ENCODE data around the gene GMEB2.

The GMEB2 gene

DNA sequence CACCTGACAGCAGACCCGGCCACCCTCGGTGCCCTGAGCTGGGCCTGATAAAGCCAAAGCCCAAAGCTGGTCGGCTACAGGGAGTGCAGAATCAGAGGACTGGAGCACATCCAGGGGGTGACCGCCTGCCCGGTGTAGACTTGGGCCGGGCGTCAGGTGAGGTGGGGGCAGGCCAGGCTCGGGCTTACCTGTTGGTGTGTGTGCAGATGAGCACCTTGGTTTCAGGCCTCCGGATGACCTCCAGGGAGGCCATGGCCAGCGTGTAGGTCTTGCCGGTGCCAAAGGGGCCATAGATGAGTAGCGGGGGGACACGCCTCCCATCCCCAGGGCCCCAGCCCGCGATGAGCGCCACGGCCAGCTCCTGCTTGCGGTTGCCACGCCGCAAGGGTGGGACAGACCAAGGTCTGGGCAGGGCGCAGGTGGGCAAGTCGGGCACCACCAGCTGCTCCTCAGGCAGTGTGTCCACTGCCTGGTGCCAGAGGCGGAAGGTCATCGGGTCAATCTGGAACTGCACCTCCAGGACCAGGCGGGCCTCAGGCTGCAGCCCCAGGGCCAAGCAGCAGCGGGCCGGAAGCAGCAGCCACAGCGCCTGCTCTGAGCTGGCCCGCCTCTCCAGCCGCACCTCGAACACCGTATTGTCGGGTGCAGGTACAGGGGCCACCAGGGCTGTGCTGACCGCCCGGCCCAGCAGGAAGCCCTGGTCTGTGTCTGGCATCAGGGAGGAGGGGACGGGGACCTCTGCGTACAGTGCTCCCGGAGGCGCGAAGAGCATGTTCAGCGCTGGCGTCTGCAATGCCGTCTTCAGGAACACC is 58.5 kb downstream of the GMEB2 start:
- no peak for DNase-seq

DNA sequence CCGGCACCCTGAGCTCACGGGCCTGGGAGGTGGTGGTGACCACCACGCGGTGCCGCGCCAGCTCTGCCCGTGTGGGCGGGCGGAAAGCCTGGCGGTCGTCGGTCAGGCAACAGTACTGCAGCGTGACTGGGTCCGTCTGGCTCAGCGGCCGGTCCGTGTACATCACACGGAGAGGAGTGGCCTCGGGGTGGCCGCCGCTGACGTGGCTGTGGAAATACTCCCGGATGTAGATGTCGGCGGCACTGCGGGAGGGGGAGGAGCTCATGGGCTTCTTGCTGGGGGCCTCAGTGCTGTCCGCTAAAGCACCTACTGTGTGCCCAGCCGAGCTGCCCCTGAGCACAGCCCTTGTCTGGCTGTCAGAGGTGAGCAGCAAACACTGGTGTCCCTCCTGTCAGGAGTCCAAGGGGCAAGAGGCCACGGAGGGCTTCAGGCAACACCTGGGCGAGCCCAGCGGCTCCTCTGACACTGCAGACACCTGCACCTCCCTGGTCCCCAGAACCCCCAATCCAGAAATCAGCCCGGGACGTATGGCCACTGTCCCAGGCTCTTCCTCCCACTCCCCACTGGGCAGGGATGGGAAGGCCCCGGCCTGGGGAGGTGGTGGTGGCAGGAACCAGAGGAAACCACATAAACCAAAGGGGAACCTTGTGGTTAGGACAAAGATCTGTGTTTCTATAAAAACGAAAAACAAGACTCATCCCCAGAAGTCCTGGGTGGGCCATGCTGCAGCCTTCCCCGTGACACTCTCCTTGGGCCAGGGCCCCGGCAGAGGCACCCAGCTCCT is 59.3 kb downstream of the GMEB2 start:
- DNase-seq: peak; percentile 82

DNA sequence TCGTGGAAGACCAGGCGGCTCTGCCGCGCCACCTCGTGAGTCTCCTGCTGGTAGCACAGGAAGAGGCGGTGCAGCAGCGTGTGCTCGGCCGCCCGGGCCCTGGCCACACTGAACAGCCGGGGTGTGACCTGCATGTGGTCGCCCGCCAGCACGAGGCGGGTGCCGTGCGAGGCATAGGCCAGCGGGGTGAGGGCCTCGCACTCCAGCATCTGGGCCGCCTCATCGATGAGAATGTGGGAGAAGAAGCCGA is 59.8 kb downstream of the GMEB2 start:
- no peak for DNase-seq

DNA sequence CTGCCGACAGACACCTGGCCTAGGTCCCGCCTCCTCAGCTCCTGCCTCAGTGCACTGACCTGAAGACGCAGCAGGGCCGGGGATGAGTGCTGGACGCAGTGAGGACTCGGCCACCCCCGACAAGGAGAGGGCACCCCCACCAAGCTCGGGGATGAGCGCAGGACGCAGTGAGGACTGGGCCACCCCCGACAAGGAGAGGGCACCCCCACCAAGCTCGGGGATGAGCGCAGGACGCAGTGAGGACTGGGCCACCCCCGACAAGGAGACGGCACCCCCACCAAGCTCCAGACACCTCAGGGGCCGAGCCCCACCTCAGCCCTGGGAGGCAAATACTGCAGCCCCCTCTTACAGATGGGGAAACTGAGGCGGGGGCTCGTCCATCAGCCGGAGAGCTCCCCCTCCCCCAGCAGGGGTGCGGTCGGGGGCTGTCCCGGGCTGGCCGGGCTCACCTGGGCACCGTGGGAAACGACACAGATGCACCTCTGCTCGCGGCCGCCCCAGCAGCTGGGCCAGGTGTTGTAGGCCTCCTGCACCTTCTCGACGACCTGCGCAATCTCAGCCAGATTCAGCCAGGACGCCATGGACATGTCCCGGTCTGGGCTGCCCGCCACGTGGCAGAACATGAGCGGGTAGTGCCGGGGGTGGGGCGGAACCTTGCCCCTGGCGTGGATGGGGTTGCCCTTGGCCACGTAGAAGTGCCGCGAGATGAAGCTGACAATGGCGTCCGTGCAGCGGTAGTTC is 60.3 kb downstream of the GMEB2 start:
- DNase-seq: no peak

DNA sequence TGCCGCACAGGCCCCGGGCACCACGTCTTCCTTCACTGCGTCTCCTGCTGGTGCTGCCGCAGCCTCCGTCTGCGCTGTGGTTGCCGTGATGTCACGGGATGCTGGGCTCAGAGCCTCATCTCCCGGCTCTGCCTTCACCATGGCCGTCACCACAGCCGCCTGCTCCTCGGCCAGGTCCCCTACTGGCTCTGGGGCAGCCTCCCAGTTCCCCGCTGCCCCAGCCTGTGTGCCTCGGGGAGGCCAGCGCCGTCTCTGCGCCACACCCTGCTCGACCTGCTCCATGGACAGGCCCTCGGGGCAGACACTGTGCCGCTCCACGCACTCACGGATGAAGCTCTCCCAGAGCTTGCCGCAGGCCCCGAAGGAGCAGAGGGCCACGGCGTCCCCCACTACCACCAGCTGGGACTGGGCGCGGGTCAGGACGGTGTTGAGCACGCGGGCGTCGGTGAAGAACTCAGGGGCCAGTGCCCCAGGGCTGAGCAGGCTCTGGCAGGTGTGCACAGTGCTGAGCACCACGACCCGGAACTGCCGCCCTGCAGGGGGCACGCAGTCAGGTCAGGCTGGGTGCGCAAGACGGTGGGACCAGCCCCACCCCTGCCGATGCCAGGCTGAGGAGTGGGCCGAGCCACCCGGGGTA is 61.1 kb downstream of the GMEB2 start:
- no peak for DNase-seq

DNA sequence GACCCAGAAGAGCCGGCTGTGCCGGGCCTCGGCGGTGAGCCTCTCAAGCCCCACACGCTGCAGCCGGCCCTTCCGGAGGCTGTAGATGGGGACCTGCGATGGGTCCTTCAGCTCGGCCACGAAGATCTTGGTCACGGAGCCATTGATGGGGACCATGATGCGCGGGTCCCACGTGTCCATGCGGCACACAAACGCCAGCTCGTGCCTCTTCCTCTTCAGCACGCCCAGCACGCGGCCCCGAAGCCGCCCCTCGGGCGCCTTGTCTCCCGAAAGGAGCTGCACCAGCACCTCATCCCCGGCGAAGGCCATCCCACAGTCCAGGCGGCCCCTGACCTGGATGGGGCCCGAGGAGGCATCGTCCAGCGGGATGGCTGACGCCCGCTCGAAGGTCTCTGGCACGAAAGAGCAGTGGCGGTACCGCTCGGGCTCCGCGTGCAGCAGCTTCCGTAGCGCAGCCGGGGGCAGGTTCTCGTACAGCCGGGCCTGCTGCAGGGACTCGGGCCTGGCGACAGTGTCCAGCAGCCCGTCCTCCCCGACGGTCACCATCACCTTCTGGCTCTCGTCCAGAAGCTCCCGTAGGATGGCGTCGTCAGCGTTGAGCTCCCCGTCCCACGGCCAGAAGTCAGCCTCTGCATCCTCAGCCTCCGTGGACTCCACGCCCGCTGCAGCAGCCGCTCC is 61.7 kb downstream of the GMEB2 start:
- DNase-seq: no peak

DNA sequence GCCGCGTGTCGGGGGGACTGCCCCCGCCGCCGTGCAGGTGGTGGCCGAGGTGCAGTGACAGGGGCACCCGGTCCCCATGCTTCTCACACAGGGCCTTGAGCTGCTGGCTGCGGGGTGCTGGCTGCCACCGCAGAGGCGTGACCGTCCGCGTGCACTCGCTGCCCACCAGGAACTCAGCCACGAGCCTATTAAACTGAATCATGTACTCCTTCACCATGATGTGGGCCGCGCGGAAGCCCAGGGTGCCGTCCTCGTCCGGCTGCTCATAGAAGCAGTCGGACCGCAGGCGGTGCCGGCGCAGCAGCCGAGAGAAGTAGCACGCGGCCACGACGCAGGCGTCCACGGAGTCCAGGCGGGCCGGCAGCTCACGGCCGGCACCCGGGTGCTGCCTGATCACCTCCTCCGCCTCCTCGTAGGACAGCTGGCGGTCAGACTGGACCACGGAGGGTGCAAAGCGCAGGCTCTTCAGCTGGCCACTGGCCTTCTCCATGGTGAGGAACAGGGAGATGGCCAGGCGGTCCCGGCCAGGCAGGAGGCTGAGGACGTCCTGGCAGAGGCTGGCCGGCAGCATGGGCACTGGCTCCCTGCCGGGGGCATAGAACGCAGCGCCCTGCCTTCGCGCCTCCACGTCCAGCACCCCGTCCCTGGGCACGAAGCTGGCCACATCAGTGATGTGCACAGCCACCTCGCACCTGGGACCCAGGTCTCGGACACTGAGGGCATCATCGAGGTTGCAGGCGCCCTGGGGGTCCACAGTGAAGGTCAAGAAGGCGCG is 62.7 kb downstream of the GMEB2 start:
- no peak for DNase-seq

DNA sequence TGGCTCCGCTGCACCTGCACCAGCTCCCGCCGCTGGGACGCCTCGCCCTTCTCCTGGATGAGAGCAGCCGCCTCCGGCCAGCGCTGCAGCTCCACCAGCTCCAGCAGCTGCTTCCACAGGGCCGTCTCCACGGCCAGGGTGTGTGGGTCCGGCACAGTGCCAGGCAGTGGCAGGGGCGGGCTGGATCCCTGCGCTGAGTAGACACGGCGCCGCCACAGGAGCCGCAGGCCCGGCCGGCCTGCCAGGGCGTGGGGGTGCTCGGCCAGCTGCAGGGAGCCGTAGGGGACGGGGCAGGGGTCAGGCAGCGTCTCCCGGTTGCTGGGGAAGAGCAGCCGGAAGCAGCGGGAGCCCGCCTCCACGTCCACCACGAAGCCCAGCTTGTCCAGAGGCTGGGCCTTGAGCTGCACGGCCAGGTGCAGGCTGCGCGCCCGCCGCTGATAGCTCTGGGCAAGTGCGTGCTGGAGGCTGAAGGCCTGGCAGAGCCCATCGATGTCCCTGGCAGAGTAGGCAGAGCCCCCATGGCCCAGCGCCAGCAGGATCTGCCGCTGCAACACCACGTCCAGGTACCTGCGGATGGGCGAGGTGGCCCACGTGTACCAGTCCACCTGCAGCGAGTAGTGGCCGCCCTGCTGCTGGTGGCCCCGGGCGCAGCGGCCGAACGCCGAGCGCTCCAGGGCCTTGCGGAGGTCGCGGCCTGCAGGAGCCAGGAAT is 63.5 kb downstream of the GMEB2 start:
- DNase-seq: no peak

DNA sequence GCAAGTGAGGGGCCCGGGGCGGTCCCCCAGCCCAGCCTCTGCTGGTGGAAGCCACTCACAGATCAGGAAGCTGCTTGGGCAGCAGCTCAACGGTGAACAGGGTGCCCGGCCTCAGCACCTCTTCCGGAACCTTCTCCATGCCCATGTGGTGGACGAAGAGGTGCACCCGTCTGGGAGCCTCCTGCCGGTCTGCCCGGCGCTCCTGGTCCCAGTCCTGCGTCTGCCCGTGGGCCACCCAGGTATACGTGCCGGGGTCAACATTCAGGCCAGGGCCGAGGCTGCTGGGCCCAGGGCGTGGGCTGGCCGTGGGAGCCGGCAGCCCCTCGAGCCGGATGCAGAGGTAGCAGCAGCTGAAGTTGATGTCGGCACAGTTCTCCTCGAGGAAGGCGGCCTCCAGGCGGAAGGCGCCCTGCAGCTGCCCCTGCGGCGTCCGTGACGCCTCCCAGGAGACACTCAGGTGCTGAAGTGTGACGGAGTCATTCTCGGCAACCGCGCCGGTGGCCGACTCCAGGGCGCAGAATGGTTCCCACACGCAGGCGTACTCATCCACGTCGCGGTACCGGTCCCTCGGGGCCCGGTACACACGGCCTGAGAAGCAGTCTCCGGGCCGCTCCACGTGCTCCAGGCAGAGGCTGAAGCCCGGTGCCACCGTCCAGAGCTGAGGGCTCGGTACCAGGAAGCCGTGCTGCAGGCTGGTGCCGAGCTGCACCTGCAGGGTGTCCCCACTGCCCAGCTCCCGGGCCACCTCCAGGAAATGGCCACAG is 64.3 kb downstream of the GMEB2 start:
- no peak for DNase-seq

DNA sequence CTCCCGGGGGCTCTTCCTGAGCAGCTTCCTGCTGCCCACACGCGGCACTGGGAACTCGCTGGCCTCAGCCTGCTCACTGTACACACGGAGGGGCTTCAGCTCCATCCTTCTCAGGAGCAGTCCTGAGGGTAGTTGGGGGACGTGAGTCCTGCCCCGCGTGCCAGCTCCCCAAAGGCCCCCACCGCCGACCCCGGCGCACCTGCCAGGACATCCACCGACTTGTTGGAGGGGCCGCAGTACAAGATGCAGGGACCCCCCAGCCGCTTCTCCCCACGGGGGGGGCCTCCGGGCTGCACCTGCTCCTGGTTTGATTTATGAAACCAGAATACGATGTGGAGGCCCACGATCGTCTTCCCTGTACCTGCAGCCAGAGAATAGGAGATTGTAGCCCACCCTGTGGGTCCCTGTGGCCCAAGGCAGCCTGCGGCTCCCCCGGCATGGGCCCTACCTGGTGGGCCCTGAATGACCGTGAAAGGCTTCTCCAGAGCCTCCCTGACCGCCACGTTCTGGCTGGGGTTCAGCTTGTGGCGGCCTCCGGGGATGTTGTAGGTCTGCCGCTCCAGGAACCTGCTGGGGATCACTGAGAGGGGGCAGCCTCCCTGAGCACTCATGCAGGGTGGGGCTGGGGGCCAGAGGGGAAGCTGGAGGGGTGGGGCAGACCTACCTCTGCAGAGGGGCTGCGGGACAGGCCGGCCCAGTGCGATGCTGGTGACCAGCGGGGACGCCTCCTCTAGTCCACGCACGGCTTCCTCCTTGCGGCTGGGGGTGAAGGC is 65.1 kb downstream of the GMEB2 start:
- no peak for DNase-seq

DNA sequence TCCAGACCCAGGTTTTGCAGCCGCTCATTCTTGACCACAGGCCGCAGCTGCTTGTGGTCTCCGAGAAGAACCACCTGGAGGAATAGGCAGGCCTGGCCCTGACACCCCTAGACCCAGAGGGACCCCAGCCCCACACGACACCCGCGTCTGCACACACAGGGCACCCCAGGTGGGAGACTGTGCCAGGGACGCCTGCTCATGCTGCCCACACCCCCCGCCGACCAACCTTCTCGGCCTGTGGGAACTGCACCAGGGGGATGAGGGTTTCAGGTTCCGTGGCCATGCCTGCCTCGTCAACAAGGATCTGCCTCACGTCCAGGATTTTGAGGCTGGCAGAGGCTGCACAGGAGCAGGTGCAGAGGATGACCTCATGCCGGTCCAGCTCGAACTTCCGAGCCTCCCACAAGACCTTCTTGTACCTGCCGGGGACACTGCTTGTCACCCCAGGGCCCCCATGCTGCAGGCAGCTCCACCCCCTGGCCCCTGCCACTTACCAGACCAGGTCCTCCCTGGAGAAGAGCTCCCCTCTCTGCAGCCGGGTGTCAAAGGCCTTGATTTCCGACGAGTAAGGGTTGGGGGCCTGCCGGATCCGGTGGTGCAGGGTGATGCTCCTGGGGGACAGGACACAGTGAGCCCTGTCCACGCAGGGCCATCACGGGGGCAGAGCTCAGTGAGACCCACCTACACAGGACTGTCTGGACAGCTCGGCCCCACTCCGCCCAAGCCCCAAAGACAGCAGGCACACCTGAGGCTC is 65.9 kb downstream of the GMEB2 start:
- DNase-seq: no peak

DNA sequence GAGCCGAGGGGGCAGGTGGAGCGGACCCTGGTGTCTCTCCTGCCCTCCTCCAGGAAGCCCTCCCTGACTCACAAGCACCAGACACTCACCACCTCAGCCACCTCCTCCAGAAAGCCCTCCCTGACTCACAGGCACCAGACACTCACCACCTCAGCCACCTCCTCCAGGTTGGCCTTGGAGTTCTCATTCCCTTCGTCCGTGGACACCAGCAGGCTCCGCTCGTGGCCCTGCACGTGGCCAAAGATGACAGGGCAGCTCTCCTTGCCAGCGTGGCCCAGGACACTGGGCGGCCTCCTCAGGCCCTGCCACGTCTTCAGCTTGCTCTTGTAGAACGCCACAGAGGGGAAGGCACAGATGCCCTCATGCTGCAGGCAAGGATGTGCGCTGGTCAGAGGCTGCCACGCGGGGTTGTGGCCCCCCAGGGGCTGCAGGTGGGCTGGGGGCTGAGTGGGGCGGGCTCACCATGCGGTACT is 66.5 kb downstream of the GMEB2 start:
- no peak for DNase-seq

DNA sequence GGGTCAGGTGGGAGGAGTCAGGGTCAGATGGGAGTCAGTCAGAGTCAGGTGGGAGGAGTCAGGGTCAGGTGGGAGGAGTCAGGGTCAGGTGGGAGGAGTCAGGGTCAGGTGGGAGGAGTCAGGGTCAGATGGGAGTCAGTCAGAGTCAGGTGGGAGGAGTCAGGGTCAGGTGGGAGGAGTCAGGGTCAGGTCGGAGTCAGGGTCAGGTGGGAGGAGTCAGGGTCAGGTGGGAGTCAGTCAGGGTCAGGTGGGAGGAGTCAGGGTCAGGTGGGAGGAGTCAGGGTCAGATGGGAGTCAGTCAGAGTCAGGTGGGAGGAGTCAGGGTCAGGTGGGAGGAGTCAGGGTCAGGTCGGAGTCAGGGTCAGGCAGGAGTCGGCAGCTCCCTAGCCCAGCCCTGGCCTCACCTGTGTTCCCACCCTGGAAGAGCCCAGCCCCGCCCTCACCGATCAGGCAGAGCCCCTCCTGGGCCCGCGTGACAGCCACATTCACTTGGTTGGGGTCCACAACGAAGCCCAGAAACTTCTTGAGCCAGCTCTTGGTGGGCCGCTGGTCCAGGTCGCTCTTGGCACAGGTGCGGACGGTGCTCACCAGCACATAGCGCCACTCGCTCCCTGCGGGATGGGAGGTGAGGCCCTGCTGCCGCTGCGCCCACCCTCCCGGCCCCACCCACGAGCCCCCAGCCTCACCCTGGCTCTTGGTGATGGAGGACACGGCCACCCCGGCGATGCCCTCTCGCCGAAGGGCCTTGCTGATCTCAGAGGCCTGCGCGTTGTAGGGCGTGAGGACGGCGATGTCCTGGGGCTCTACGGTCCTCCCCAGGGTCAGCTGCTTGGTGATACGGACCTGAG is 67.2 kb downstream of the GMEB2 start:
- peak; percentile 78 for DNase-seq

DNA sequence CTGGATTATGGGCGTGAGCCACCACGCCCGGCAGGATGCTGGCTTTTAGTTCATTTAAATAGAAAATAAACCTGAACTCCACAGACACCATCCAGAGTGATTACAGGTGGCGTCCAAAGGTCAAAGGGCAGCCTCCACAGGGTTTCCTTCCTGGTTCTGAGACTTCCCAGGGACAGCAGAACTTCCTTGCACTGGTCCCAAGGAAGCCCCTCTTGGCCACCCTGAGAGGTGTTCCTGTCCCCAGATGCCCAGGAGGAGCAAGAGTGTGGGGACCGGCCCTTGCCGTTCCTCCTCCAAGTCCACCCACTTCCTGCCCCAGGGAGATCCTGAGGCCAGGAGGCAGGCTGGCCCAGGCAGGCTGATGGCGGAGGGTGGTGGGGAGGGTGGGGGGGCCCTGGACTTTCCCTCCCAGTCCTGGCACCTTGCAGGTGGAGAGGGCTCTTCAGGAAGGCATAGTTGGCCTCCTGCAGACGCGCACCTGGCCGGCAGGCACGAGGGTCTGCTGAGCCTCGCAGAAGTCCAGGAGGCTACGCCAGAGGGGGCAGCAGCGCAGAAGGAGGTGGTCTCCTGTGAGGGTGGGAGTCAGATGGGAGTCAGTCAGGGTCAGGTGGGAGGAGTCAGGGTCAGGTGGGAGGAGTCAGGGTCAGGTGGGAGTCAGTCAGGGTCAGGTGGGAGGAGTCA is 68.0 kb downstream of the GMEB2 start:
- no peak for DNase-seq

DNA sequence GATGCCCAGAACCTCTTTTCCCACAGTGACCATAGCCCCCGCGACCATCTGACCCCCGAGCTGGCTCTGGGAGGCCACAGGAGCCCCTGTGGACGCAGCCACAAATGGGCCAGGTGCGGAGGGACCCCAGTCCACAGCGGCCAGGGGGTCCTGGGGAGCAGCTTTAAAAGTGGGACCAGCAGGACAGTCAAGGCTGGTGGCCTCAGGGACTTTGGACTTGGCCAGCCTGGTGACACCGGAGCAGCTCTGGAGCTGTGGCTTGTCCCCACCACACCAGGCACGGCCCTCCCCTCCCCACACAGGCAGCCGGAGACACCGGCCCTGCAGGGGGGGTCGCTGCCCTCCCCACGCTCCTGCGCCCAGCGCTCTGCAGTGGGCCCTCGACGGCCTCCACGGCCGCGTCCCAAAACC is 69.4 kb downstream of the GMEB2 start:
- no peak for DNase-seq

DNA sequence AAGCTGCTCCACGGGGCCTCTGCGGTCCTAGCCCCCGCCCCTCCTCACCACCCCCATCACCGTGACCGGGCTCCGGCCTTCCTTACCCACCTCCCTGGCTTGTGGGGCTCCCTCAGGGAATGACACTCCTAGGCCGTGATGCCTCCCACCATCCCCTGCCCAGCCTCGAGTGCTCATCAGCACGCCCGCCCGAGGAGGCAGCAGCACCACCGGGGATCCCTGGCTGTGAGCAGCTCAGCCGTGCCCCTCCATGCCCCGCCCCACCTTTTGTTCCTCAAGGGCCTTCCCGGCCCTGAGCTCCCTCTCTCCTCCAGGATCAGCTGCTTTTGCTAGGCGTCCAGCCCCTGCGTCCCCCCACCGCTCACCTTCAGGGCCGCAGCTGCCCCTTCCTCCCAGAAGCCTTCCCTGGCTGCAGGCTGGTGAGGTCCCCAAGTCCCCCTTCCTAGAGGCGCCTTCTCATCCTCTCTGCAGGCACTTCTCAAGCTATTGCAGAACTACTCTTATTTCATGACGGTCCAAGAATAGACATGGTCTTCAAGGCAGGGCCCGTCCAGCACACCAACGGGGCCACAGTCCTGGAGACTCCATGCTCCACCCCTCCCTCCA is 69.9 kb downstream of the GMEB2 start:
- no peak for DNase-seq

Measured in activated effector memory CD4-positive, alpha-beta T cell treated with anti-CD3 and anti-CD28 coated beads, Interleukin-2, amount 50 U/mL, for 16 hours (primary cell).